K562 (cell line): ENCODE results near the gene COL23A1.

Source experiments
- ATF1 ChIP-seq, 2 experiments: fragments of 450-650 bp in 1 of 2; IDR thresholded peaks; 2 replicates each; pipeline ENCODE4 v1.6.1; 2016; ENCODE audit warnings: missing compliant biosample characterization in 1 of 2, missing genetic modification characterization in 1 of 2
- DNMT1 ChIP-seq: fragments of 450-650 bp; IDR thresholded peaks from 2 replicates; pipeline ENCODE4 v1.6.1; 2016; ENCODE audit warnings: antibody characterized with exemption, mild to moderate bottlenecking
- EZH2 ChIP-seq: IDR thresholded peaks from 2 replicates; pipeline ENCODE4 v1.6.1; 2012; ENCODE audit warnings: low read depth, mild to moderate bottlenecking, inconsistent platforms, low read length, borderline replicate concordance
- HDAC2 ChIP-seq: fragments of 450-650 bp; IDR thresholded peaks from 2 replicates; pipeline ENCODE4 v1.6.1; 2016; ENCODE audit warnings: mild to moderate bottlenecking
- NUFIP1 ChIP-seq: fragments of 450-650 bp; IDR thresholded peaks from 2 replicates; pipeline ENCODE4 v1.6.1; 2018; ENCODE audit not compliant: partially characterized antibody
- PCBP1 ChIP-seq: fragments of 200-400 bp; formaldehyde crosslinking; IDR thresholded peaks from 2 replicates; pipeline ENCODE4 v1.6.1; 2018; ENCODE audit warnings: mild to moderate bottlenecking, low read depth, low read length; ENCODE audit not compliant: poor library complexity, severe bottlenecking
- POLR2AphosphoS2 ChIP-seq: IDR thresholded peaks from 2 replicates; pipeline ENCODE4 v1.6.1; 2012; ENCODE audit warnings: low read length, improper control_type of control experiment
- POLR2AphosphoS5 ChIP-seq: IDR thresholded peaks from 2 replicates; pipeline ENCODE4 v1.6.1; 2011; ENCODE audit warnings: mild to moderate bottlenecking, low read depth, low read length, moderate library complexity; ENCODE audit not compliant: control insufficient read depth, insufficient read depth
- PTBP1 ChIP-seq: fragments of 200-400 bp; formaldehyde crosslinking; IDR thresholded peaks from 2 replicates; pipeline ENCODE4 v1.6.1; 2017; ENCODE audit warnings: low read depth, low read length
- TAF1 ChIP-seq: IDR thresholded peaks from 2 replicates; pipeline ENCODE4 v1.6.1; 2011; ENCODE audit warnings: mild to moderate bottlenecking, low read length, moderate library complexity; ENCODE audit not compliant: insufficient read depth, control insufficient read depth, severe bottlenecking; ENCODE audit errors: extremely low read depth
- ZSCAN29 ChIP-seq: fragments of 450-650 bp; IDR thresholded peaks from 2 replicates; pipeline ENCODE4 v1.6.1; 2017

- TF ChIP-seq ATF1 (CRISPR knock-in tag; IDR thresholded peaks at IDR 0.05) (no peak), ATF1 (tag; IDR thresholded peaks at IDR 0.05) (peak; percentile 68), NUFIP1 (no peak), POLR2AphosphoS5 (no peak), ZSCAN29 (no peak), TAF1 (peak; percentile 31), HDAC2 (no peak), PTBP1 (no peak), EZH2 (no peak), POLR2AphosphoS2 (no peak), DNMT1 (no peak), PCBP1 (no peak)
Measured at GRCh38 chr5:178232124-178232919, 357.9 kb downstream of the COL23A1 start, which contains the start of gene PHYKPL.
